HG03135 (cell line): ENCODE data around the gene CTDSP1.

Experiments
- ATAC-seq: cut with Tn5 transposase; IDR thresholded peaks from one replicate; pipeline ENCODE4 v1.9.1; 2021; ENCODE audit warnings: mild to moderate bottlenecking, moderate library complexity; ENCODE audit not compliant: unreplicated experiment

CTDSP1 gene, protein sequence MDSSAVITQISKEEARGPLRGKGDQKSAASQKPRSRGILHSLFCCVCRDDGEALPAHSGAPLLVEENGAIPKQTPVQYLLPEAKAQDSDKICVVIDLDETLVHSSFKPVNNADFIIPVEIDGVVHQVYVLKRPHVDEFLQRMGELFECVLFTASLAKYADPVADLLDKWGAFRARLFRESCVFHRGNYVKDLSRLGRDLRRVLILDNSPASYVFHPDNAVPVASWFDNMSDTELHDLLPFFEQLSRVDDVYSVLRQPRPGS

GRCh38 chr2:218399391-218400166, at the start of gene CTDSP1:
TSS of gene CTDSP1 (plus strand) at chr2:218399868. CDS start at chr2:218400091, 223 bp downstream.
- ATAC-seq: peak; percentile 32

GRCh38 chr2:218354045-218354444, 45.6 kb upstream of the CTDSP1 start:
- no peak for ATAC-seq

- ATAC-seq: no peak
These were observed 44.7 kb upstream of the CTDSP1 start for GRCh38 chr2:218354850-218355443.

DNA sequence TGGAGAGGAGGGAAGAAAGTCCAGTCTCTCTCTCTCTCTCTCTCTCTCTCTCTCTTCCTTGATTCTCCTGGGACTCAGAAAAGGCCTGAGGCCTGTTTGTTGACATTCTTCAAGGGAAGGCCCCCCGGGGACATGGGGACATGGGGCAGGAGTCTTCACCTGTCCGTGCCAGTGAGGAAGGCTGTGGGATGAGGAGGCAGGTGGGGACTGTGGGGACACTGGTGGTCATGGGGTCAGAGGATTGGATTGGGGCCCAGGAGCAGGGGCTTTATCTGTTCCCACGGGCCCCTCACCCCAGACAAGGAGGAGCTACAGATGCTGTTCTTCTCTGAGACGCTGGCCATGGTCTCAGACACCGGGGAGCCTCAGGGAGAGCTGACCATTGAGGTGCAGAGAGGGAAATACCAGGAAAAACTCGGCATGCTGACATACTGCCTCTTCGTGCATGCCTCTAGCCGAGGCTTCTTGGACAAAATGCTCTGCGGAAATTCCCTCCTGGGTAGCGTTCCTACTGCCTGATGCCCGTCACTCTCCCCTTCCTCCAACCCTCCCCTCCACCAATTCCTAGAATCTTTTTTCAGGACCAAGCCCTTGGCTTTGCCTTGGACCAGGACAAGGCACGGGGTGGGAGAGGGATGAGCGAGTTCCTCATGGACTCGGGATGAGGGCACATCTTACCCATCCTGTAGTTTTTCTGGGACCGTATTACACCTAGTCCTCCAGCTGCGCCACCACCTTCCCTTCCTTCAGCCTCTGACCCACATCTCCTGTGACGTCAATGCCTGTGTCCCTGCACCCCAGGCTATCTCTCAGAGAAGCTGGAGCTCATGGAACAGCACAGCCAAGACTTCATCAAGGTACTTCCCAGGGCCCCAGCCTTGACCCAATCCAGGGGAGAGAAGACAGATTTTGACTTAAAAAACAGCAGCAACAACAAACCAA, 42.2 kb upstream of the CTDSP1 start:
- no peak for ATAC-seq

DNA sequence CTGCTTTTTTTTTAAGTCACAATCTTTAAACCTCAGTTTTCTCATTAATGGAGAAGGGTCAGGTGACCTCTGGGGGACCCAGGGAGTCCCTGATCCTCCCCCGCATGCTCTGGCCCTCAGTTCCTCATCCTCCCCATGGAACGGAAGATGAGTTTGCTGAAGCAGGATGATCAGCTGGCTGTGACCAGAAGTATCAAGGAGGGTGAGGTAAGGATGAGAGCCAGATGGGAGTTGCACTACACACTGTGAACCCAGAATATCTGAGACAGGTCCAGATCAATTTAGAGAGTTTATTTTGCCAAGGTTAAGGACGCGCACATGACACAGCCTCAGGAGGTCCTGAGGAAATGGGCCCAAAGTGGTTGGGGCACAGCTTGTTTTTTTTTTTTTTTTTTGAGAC, 39.2 kb upstream of the CTDSP1 start:
- no peak for ATAC-seq

DNA sequence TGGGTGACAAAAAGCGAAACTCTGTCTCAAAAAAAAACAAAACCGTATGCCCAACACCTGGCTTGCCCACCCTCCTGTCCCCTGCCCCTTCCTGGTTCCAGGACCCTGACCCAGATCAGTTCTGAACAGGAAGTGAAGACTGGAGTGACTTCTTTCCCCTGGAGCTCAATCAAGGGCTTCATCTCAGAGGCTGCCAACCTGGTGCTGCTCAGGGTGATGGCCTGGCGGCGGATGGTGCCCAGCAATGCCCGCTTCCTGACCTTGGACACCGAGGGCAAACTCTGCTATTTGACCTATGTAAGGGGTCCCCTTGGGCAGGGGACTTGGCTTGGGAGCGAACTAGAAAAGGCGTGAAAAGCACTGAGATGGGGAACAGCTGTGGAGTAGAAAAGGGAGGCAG, 37.1 kb upstream of the CTDSP1 start:
- no peak for ATAC-seq

GRCh38 chr2:218363736-218364135, 35.9 kb upstream of the CTDSP1 start:
- ATAC-seq: no peak

DNA sequence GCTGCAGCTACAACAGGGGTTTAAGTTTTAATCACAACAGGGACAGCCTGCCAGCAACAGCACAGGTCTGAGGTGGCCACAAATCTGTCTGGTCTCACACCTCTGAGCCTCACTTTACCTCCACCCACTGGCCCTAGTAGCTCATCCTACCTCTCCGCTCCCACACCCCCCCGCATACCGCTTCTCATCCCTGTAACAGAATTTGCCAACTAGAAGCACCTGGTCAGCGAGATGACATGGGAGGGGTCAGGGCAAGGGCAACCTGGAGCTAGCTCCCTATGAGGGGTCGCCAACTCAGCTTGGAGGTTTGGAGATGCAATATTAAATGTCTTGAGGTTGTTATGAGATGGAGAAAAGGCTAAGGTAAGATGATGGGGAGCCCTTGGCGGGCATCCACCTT, 35.5 kb upstream of the CTDSP1 start:
- no peak for ATAC-seq

DNA sequence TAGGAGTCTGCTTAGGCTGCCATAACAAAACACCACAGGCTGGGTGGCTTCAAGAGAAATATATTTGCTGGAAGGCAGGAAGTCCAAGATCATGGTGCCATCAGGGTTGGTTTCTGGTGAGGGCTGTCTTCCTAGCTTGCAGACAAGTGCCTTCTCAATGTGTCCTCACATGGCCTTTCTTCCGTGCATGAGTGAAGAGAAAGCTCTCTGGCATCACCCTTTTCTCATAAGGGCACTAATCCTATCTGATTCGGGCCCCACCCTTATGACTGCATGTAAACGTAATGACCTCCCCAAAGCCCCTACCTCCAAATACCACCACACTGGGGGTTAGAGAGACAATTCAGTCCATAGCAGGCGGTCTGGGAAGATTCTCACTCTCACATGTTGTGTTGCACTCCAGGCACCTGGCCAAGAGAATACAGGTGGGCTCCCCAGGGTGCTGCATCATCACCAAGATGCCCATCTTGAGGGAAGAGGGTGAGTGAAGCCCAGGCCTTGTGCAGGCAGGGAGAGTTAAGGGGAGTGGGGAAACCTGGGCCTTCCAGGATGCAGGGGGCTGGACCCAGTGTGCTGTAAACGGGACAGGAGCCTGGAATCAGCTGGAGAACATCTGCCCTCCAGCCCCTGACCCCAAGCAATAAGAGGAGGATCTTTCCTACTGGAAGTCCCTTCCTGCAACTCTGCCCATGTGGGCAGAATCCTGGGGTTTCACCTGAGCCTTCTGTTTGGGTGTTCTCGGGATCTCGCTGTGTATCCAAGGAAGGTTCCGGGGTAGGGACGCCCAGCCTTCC, 32.9 kb upstream of the CTDSP1 start:
- peak; percentile 5 for ATAC-seq

DNA sequence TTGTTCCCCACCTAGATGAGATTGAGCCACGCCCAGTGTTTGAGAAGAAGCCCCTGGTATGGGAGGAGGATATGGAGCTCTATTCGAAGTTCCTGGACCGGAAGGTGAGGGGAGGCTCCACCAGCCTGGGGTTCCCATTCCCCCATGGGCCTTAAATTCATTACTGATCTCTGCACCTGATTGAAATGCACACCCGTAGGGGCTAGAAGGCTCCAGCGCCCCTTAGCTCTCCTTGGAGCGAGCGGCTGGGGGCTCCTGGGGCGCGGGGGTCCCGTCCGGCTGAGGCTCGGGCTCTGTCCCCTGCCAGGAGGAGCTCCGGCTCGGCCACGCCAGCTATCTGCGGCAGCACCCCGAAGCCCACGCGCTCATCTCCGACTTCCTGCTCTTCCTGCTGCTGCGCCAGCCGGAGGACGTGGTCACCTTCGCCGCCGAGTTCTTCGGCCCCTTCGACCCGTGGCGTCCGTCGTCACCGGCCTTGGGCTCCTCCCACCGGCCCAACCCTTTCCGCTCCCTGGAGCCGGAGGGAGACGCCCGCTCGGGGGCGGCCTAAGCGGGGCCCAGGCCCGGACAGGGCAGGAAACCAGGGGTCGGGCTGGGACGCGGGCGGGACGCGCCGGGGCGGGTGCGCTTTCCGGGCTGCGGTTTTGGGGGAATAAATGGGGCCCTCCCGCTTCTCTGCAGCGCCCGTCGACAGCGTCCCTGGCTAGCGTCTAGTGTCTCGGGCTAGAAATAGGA, 32.1 kb upstream of the CTDSP1 start:
- peak; percentile 92 for ATAC-seq

GRCh38 chr2:218368150-218368528, 31.5 kb upstream of the CTDSP1 start:
- ATAC-seq: no peak

DNA sequence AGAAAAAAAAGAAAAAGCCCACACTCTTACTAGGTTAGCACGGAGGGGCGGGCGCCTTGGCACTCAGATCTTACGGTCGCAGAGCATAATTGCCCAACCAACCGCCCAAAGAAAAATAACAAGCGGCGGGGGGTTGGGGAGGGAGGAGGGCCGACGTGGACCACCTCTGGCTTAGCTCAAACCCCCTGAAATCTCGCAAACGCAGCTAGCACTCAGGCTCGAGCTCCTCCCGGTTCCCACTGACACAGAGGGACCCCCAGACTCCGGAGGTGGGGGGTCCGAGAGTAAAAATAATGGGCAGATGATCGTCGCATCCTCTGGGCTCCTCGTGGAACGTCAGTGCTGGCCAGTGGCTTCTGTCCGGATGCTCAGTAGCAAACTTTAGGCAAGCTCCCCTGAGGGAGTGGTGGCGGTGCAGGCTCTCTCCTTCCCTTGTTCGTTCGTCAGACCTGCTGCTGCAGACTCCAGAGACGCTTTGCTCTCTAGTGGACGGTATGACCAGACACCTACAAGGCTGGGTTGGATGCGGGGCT, 31.0 kb upstream of the CTDSP1 start:
- no peak for ATAC-seq

- no peak for ATAC-seq
These were observed 30.3 kb upstream of the CTDSP1 start for GRCh38 chr2:218369330-218369729.

- no peak for ATAC-seq
These were observed 29.1 kb upstream of the CTDSP1 start for GRCh38 chr2:218370410-218371063.

- no peak for ATAC-seq
These were observed 27.7 kb upstream of the CTDSP1 start for GRCh38 chr2:218371983-218372350.

- no peak for ATAC-seq
These were observed 24.9 kb upstream of the CTDSP1 start for GRCh38 chr2:218374795-218375194.

GRCh38 chr2:218375212-218375611, 24.5 kb upstream of the CTDSP1 start:
- ATAC-seq: no peak

- ATAC-seq: no peak
These were observed 21.6 kb upstream of the CTDSP1 start for GRCh38 chr2:218378053-218378452.

- no peak for ATAC-seq
These were observed 17.7 kb upstream of the CTDSP1 start, which contains the start of gene SLC11A1 for GRCh38 chr2:218381916-218382366. TSS of gene SLC11A1 (plus strand) at chr2:218382273. CDS start at chr2:218382369, 96 bp downstream.
